K562 (cell line): ENCODE measurements around the gene SHISA6. TPM values are rescaled to one million over a fixed set of nuclear protein-coding genes. Genes with fewer than 3 reads are reported as not detected.

Experiments
- ATAC-seq: fragments of 200-7000 bp; cut with Tn5 transposase; 3 replicates; pipeline ENCODE4 v1.9.1; 2020; ENCODE audit warnings: moderate library complexity
- BruUV-seq: library from RNA; stranded (reverse); fragments of 400-500 nt; replicated peaks from 2 replicates; lab custom pipeline; 2021; lab: Mats Ljungman, UMichigan
- CTCF ChIA-PET: fragments of 300-600 bp; formaldehyde crosslinking; extraction: SDS; loops from one replicate; lab custom pipeline; 2021; ENCODE audit warnings: low intra/inter-chr PET ratio; lab: Yijun Ruan, JAX
- POLR2A ChIA-PET: fragments of 300-600, 350-650 bp; sonication (Branson Sonifier 250); formaldehyde crosslinking; extraction: SDS; loops from one replicate; lab custom pipeline; 2021; ENCODE audit warnings: antibody characterized with exemption, inconsistent platforms; lab: Yijun Ruan, JAX
- DNase-seq, 4 experiments: peaks; one replicate each; pipeline versions ENCODE4 v3.0.0 to v3.0.0-alpha.2; 2011 to 2018; ENCODE audit warnings: low spot score in 3 of 4, mixed read lengths in 3 of 4; ENCODE audit errors: extremely low read depth in 1 of 4
- FAIRE-seq: peaks from 2 replicates; lab custom pipeline; 2011; peaks lifted over from hg19 to GRCh38; lab: Jason Lieb, UNC
- H2AFZ ChIP-seq: 2 replicates; pipeline ENCODE4 v1.6.0; 2011; ENCODE audit warnings: low read depth, low read length, control low read depth, inconsistent platforms
- H3K27ac ChIP-seq: fragments of 200-600 bp; 3 replicates; pipeline ENCODE4 v1.8.0; 2011; ENCODE audit warnings: low read depth, mild to moderate bottlenecking, control low read depth, inconsistent platforms, low read length, moderate library complexity, mixed read lengths; ENCODE audit errors: extremely low read depth
- H3K27me3 ChIP-seq, 2 experiments: fragments of 300-600 bp in 1 of 2; 2 replicates in 1 of 2; 3 replicates in 1 of 2; pipeline versions ENCODE4 v1.6.0 to v1.8.0; 2011; ENCODE audit warnings: inconsistent platforms in 2 of 2, low read length in 2 of 2, mild to moderate bottlenecking in 1 of 2, mixed read lengths in 1 of 2, moderate library complexity in 1 of 2; ENCODE audit not compliant: control insufficient read depth in 2 of 2, insufficient read depth in 2 of 2
- H3K36me3 ChIP-seq: fragments of 300-600 bp; 3 replicates; pipeline ENCODE4 v1.8.0; 2011; ENCODE audit warnings: mild to moderate bottlenecking, low read length, inconsistent platforms; ENCODE audit not compliant: control insufficient read depth, insufficient read depth
- H3K4me1 ChIP-seq, 2 experiments: fragments of 200-600 bp in 1 of 2; replicated peaks in 1 of 2; 2 replicates in 1 of 2; 3 replicates in 1 of 2; pipeline versions ENCODE4 v1.5.1 to v1.8.0; 2011; ENCODE audit warnings: inconsistent platforms in 2 of 2, low read length in 2 of 2, mild to moderate bottlenecking in 1 of 2, mixed read lengths in 1 of 2, moderate library complexity in 1 of 2; ENCODE audit not compliant: control insufficient read depth in 2 of 2, insufficient read depth in 2 of 2
- H3K4me2 ChIP-seq: 2 replicates; pipeline ENCODE4 v1.6.1; 2011; ENCODE audit warnings: low read length, control low read depth, inconsistent platforms, mixed read lengths; ENCODE audit not compliant: insufficient read depth
- H3K4me3 ChIP-seq: fragments of 200-600 bp; sonication (generic), shearing (Covaris generic); 2 replicates; pipeline ENCODE4 v1.5.1; 2016; ENCODE audit warnings: control low read depth, inconsistent platforms
- H3K79me2 ChIP-seq: fragments of 200-600 bp; 3 replicates; pipeline ENCODE4 v1.8.0; 2011; ENCODE audit warnings: low read length, inconsistent platforms; ENCODE audit not compliant: control insufficient read depth, insufficient read depth
- H3K9ac ChIP-seq, 2 experiments: 2 replicates each; pipeline versions ENCODE4 v1.6.0 to v1.6.1; 2011; ENCODE audit warnings: low read depth in 2 of 2, low read length in 2 of 2, control low read depth in 1 of 2, inconsistent platforms in 1 of 2, mild to moderate bottlenecking in 1 of 2, mixed read lengths in 1 of 2; ENCODE audit not compliant: insufficient read depth in 1 of 2
- H3K9me1 ChIP-seq: one replicate; pipeline ENCODE4 v1.6.0; 2011; ENCODE audit warnings: inconsistent platforms, mild to moderate bottlenecking, low read length, moderate library complexity; ENCODE audit not compliant: control insufficient read depth, insufficient read depth
- H3K9me3 ChIP-seq: replicated peaks from 2 replicates; pipeline ENCODE4 v1.5.1; 2011; ENCODE audit warnings: low read depth, low read length, inconsistent platforms; ENCODE audit not compliant: control insufficient read depth, insufficient read depth
- H4K20me1 ChIP-seq: replicated peaks from 2 replicates; pipeline ENCODE4 v1.6.1; 2011; ENCODE audit warnings: low read length, inconsistent platforms, mixed read lengths; ENCODE audit not compliant: control insufficient read depth, insufficient read depth
- CHD4 ChIP-seq: fragments of 200-600 bp; sonication (generic); IDR thresholded peaks from 3 replicates; pipeline ENCODE4 v1.6.1; 2012; ENCODE audit warnings: low read depth, mild to moderate bottlenecking, mixed read lengths, low read length, inconsistent platforms; ENCODE audit not compliant: insufficient read depth, insufficient replicate concordance, poor library complexity, severe bottlenecking
- MCM2 ChIP-seq: fragments of 450-650 bp; IDR thresholded peaks from 2 replicates; pipeline ENCODE4 v1.6.1; 2017; ENCODE audit warnings: low read depth, mild to moderate bottlenecking
- MCM3 ChIP-seq: fragments of 450-650 bp; IDR thresholded peaks from 2 replicates; pipeline ENCODE4 v1.6.1; 2016
- MGA ChIP-seq: fragments of 450-650 bp; IDR thresholded peaks from 2 replicates; pipeline ENCODE4 v1.6.1; 2016; ENCODE audit warnings: mild to moderate bottlenecking, moderate library complexity
- NCOA6 ChIP-seq: fragments of 450-650 bp; IDR thresholded peaks from 2 replicates; pipeline ENCODE4 v1.6.1; 2017; ENCODE audit warnings: mild to moderate bottlenecking
- NFE2 ChIP-seq: IDR thresholded peaks from 2 replicates; pipeline ENCODE4 v1.6.1; 2014; ENCODE audit warnings: antibody characterized with exemption, low read depth
- NONO ChIP-seq, 2 experiments: fragments of 200-400 bp in 1 of 2; fragments of 450-650 bp in 1 of 2; formaldehyde crosslinking in 1 of 2; IDR thresholded peaks; 2 replicates each; pipeline ENCODE4 v1.6.1; 2017; ENCODE audit warnings: low read depth in 2 of 2, mild to moderate bottlenecking in 2 of 2, moderate library complexity in 2 of 2, low read length in 1 of 2
- TFE3 ChIP-seq: fragments of 450-650 bp; formaldehyde crosslinking; IDR thresholded peaks from 2 replicates; pipeline ENCODE4 v1.4.0; 2020; ENCODE audit warnings: mild to moderate bottlenecking, mixed read lengths
- WGBS: fragments of 100-300 bp; shearing (Covaris generic); methylation state at CpG from one replicate; pipeline ENCODE4 v1.1.6; 2016; ENCODE audit warnings: low coverage, mixed read lengths; ENCODE audit not compliant: insufficient coverage; ENCODE audit errors: missing lambda C conversion rate; 5-methylcytosine and 5-hydroxymethylcytosine counted together
- in situ Hi-C: fragments of 300-500 bp; cut with MboI; formaldehyde crosslinking; loops from 4 replicates; pipeline ENCODE4 v1.15.0; 2018; ENCODE audit warnings: inconsistent platforms, mixed read lengths
- intact Hi-C: fragments of 100-400 bp; cut with micrococcal nuclease; formaldehyde crosslinking; loops from 2 replicates; pipeline ENCODE4 v1.14.2; 2022
- polyA plus RNA-seq, 8 experiments: library from polyadenylated mRNA; depleted of rRNA in 4 of 8; stranded (reverse) in 5 of 8; unstranded in 3 of 8; fragments of >200 nt; fragmentation: Nextera tagmentation in 2 of 8; fragmentation: Illumina TruSeq in 1 of 8; extraction: Ambion mirVana in 2 of 8; extraction: Trizol in 1 of 8; gene quantifications; 2 replicates each; pipeline versions ENCODE4 v1.2.1 to v1.2.3, GENCODE V29; 2011 to 2014; ENCODE audit warnings: inconsistent platforms in 1 of 8, missing spikeins in 1 of 8
- total RNA-seq, 7 experiments: library from RNA; depleted of rRNA in 6 of 7; stranded (reverse); fragments of >200 nt in 6 of 7; fragmentation: Illumina TruSeq in 2 of 7; extraction: Trizol in 2 of 7; gene quantifications; 2 replicates each; pipeline versions ENCODE4 v1.2.1 to v1.2.3, GENCODE V29; 2011 to 2021; ENCODE audit warnings: low replicate concordance in 1 of 7
- TF ChIP-seq, protein P1 (sequence below): sonication (generic); formaldehyde crosslinking; IDR thresholded peaks from 2 replicates; pipeline ENCODE4 v1.8.0; 2022; ENCODE audit warnings: missing genetic modification reagents, mild to moderate bottlenecking, moderate library complexity, borderline replicate concordance

Gene SHISA6
- total and polyA plus RNA-seq, 9 of the 15 experiments (the other 6 are each of a cell fraction or from before 2014, with no cell fraction given): not detected

GRCh38 chr17:11269210-11269609 lies 28.2 kb downstream of the SHISA6 start:
- Histone ChIP-seq H3K9ac (no peak overlapping the region), H3K9me1 (no peaks in the 10 kb centered on the region), H3K36me3 (no peaks in the 10 kb centered on the region), H3K4me2 (no peak overlapping the region), H3K27me3 (no peaks in the 10 kb centered on the region), H3K79me2 (no peaks in the 10 kb centered on the region), H3K9me3 (no peaks in the 10 kb centered on the region), H2AFZ (no peak overlapping the region), H4K20me1 (no peaks in the 10 kb centered on the region), H3K27ac (no peak overlapping the region), H3K4me3 (no peak overlapping the region), H3K4me1 (no peaks in the 10 kb centered on the region)
- intact Hi-C loops (no loop called here), in situ Hi-C loops (no loop called here)
- ChIA-PET CTCF (no interaction called here), POLR2A (no interaction called here)
- ATAC-seq (no peak), FAIRE-seq (no peak), DNase-seq (no peak)
- 0% methylated on average over 5 of the region's 7 CpGs for WGBS
- no TSS peak for BruUV-seq
- TF ChIP-seq NFE2 (no peak), MGA (no peak), CHD4 (no peak), NONO (IDR thresholded peaks at IDR 0.05; ENCODE audit: low read depth in 2 of 2, low read length in 1 of 2) (no peak), TFE3 (CRISPR knock-in tag) (no peak), MCM2 (no peak), NCOA6 (no peak), MCM3 (no peak)
- TF ChIP-seq, protein P1, sequence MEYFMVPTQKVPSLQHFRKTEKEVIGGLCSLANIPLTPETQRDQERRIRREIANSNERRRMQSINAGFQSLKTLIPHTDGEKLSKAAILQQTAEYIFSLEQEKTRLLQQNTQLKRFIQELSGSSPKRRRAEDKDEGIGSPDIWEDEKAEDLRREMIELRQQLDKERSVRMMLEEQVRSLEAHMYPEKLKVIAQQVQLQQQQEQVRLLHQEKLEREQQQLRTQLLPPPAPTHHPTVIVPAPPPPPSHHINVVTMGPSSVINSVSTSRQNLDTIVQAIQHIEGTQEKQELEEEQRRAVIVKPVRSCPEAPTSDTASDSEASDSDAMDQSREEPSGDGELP (CRISPR knock-in tag): no peak
